Bronchial epithelial cell (primary cell): ENCODE data around the gene TAX1BP1. TPM values are rescaled to one million over a fixed set of nuclear protein-coding genes. Genes with fewer than 3 reads are reported as not detected.

Source experiments
- DNase-seq: peaks from one replicate; pipeline ENCODE4 v3.0.0-alpha.2; 2010; ENCODE audit warnings: low read depth
- FAIRE-seq: peaks from 2 replicates; lab custom pipeline; 2011; peaks lifted over from hg19 to GRCh38; lab: Jason Lieb, UNC
- H3K27me3 ChIP-seq: 2 replicates; pipeline ENCODE4 v1.5.1; 2011; ENCODE audit warnings: low read length; ENCODE audit not compliant: control insufficient read depth, insufficient read depth
- H3K36me3 ChIP-seq: 2 replicates; pipeline ENCODE4 v1.5.1; 2011; ENCODE audit warnings: low read length; ENCODE audit not compliant: control insufficient read depth, insufficient read depth
- H3K4me3 ChIP-seq: 2 replicates; pipeline ENCODE4 v1.5.1; 2011; ENCODE audit warnings: mild to moderate bottlenecking, low read depth, low read length, control low read depth
- CTCF ChIP-seq: IDR thresholded peaks from 2 replicates; pipeline ENCODE4 v1.5.1; 2011; ENCODE audit warnings: mild to moderate bottlenecking, moderate library complexity, low read length, control low read depth, inconsistent platforms; ENCODE audit not compliant: insufficient read depth, severe bottlenecking
- total RNA-seq: library from RNA; depleted of rRNA; stranded (reverse); fragments of >200 nt; gene quantifications from 2 replicates; pipeline ENCODE4 v1.2.1, GENCODE V29; 2014

The TAX1BP1 gene
- total RNA-seq, 1 donor from 2014 or later: 92.1 TPM

GRCh38 chr7:27699751-27700150 lies 40.2 kb upstream of the TAX1BP1 start:
- no peak for TF ChIP-seq CTCF
- FAIRE-seq: no peak
- no peak overlapping the region for H3K4me3 ChIP-seq

GRCh38 chr7:27700501-27700900 lies 39.5 kb upstream of the TAX1BP1 start:
- TF ChIP-seq CTCF: no peak
- FAIRE-seq: no peak
- no peak for DNase-seq

More at GRCh38 chr7:27699751-27700150, 40.2 kb upstream of the TAX1BP1 start:
- no peaks in the 10 kb centered on the region for H3K36me3 ChIP-seq
- H3K27me3 ChIP-seq: no peaks in the 10 kb centered on the region
- no peak for DNase-seq

GRCh38 chr7:27703181-27703580 lies 36.8 kb upstream of the TAX1BP1 start:
- FAIRE-seq (no peak), DNase-seq (no peak)
- H3K36me3 ChIP-seq: no peaks in the 10 kb centered on the region
- no peaks in the 10 kb centered on the region for H3K27me3 ChIP-seq
- H3K4me3 ChIP-seq: no peak overlapping the region
- TF ChIP-seq CTCF: no peak

More at GRCh38 chr7:27700501-27700900, 39.5 kb upstream of the TAX1BP1 start:
- Histone ChIP-seq H3K4me3 (no peak overlapping the region), H3K36me3 (no peaks in the 10 kb centered on the region), H3K27me3 (no peaks in the 10 kb centered on the region)

- Histone ChIP-seq H3K27me3 (no peaks in the 10 kb centered on the region), H3K4me3 (no peak overlapping the region), H3K36me3 (no peaks in the 10 kb centered on the region)
- no peak for TF ChIP-seq CTCF
- DNase-seq: no peak
- FAIRE-seq: no peak
Observed at GRCh38 chr7:27704422-27705199, 35.4 kb upstream of the TAX1BP1 start.

- no peak for DNase-seq
- H3K4me3 ChIP-seq: no peak overlapping the region
- no peaks in the 10 kb centered on the region for H3K36me3 ChIP-seq
- TF ChIP-seq CTCF: no peak
- no peaks in the 10 kb centered on the region for H3K27me3 ChIP-seq
- no peak for FAIRE-seq
Observed at GRCh38 chr7:27705200-27705594, 34.8 kb upstream of the TAX1BP1 start.
